GM23248 (cell line): ENCODE data around the gene SATB1. TPM values are rescaled to one million over a fixed set of nuclear protein-coding genes. Genes with fewer than 3 reads are reported as not detected.

Experiments used
- DNase-seq: peaks from one replicate; pipeline ENCODE4 v3.0.0-alpha.2; 2015
- H2AFZ ChIP-seq: fragments of 200-600 bp; sonication (generic); 2 replicates; pipeline ENCODE4 v1.6.1; 2016; ENCODE audit warnings: antibody characterized with exemption
- H3F3A ChIP-seq: fragments of 200-600 bp; sonication (generic); 2 replicates; pipeline ENCODE4 v1.6.1; 2016; ENCODE audit warnings: mild to moderate bottlenecking, antibody characterized with exemption, mixed run types; ENCODE audit not compliant: insufficient read depth
- H3K27ac ChIP-seq: fragments of 200-600 bp; sonication (generic); 2 replicates; pipeline ENCODE4 v1.5.1; 2016; ENCODE audit warnings: mild to moderate bottlenecking
- H3K27me3 ChIP-seq: fragments of 200-600 bp; sonication (generic); replicated peaks from 2 replicates; pipeline ENCODE4 v1.6.1; 2016; ENCODE audit warnings: mild to moderate bottlenecking; ENCODE audit not compliant: insufficient read depth
- H3K36me3 ChIP-seq: fragments of 200-600 bp; sonication (generic); 2 replicates; pipeline ENCODE4 v1.6.1; 2016; ENCODE audit warnings: low read depth, mild to moderate bottlenecking
- H3K4me1 ChIP-seq: fragments of 200-600 bp; sonication (generic); 2 replicates; pipeline ENCODE4 v1.6.1; 2016; ENCODE audit warnings: mild to moderate bottlenecking; ENCODE audit not compliant: insufficient read depth
- H3K4me2 ChIP-seq: fragments of 200-600 bp; sonication (generic); one replicate; pipeline ENCODE4 v1.6.1; 2016; ENCODE audit warnings: mild to moderate bottlenecking; ENCODE audit not compliant: unreplicated experiment
- H3K4me3 ChIP-seq: fragments of 200-600 bp; sonication (generic); 2 replicates; pipeline ENCODE4 v1.5.1; 2016; ENCODE audit warnings: mild to moderate bottlenecking
- H3K79me2 ChIP-seq: fragments of 200-600 bp; sonication (generic); 2 replicates; pipeline ENCODE4 v1.6.1; 2016; ENCODE audit warnings: mild to moderate bottlenecking; ENCODE audit not compliant: insufficient read depth
- H3K9ac ChIP-seq: fragments of 200-600 bp; sonication (generic); 2 replicates; pipeline ENCODE4 v1.6.1; 2016; ENCODE audit warnings: mild to moderate bottlenecking
- H3K9me2 ChIP-seq: fragments of 200-600 bp; sonication (generic); 2 replicates; pipeline ENCODE4 v1.6.1; 2016; ENCODE audit warnings: mixed run types, mild to moderate bottlenecking, moderate library complexity; ENCODE audit not compliant: insufficient read depth
- H3K9me3 ChIP-seq: fragments of 200-600 bp; sonication (generic); one replicate; pipeline ENCODE4 v1.6.1; 2017; ENCODE audit warnings: low read depth
- H4K20me1 ChIP-seq: fragments of 200-600 bp; sonication (generic); 2 replicates; pipeline ENCODE4 v1.6.0; 2016; ENCODE audit not compliant: insufficient read depth
- EZH2 ChIP-seq: fragments of 200-600 bp; sonication (generic); IDR thresholded peaks from 2 replicates; pipeline ENCODE4 v1.6.1; 2018; ENCODE audit warnings: antibody characterized with exemption, mild to moderate bottlenecking; ENCODE audit not compliant: insufficient read depth, poor library complexity, severe bottlenecking
- EZH2phosphoT487 ChIP-seq: fragments of 200-600 bp; sonication (generic); IDR thresholded peaks from 2 replicates; pipeline ENCODE4 v1.6.1; 2018; ENCODE audit warnings: antibody characterized with exemption, moderate library complexity, mild to moderate bottlenecking, low read depth; ENCODE audit not compliant: insufficient read depth
- WGBS, 2 experiments: methylation state at CpG; one replicate each; pipeline ENCODE4 v1.1.6; 2015 to 2017; ENCODE audit warnings: low lambda C conversion rate in 2 of 2, low coverage in 1 of 2; ENCODE audit errors: missing lambda C conversion rate in 2 of 2; 5-methylcytosine and 5-hydroxymethylcytosine counted together
- in situ Hi-C: fragments of 300-500 bp; cut with MboI; formaldehyde crosslinking; loops from 2 replicates; pipeline ENCODE4 v1.15.0; 2020
- polyA plus RNA-seq: library from polyadenylated mRNA; unstranded; fragments of >200 nt; fragmentation: Nextera tagmentation; extraction: Ambion mirVana; gene quantifications from 2 replicates; pipeline ENCODE4 v1.2.1, GENCODE V29; 2016
- total RNA-seq: library from RNA; depleted of rRNA; stranded (reverse); fragments of >200 nt; shearing (Covaris generic); gene quantifications from 2 replicates; pipeline ENCODE4 v1.2.3, GENCODE V29; 2014

SATB1 gene
- total and polyA plus RNA-seq, 2 experiments from 2014 or later = 5.7 to 12.0 TPM

GRCh38 chr3:18445401-18446148 lies 20.4 kb upstream of the SATB1 start:
- peaks cover 33% of the 10 kb centered on the region for H3K27me3 ChIP-seq
- in situ Hi-C loops = no loop called here
- H3K9ac ChIP-seq = no peak overlapping the region
- 10 to 12% methylated on average over 19 to 21 of the region's 33 CpGs for WGBS, 2 experiments
- no peaks in the 10 kb centered on the region for H3K79me2 ChIP-seq
- DNase-seq = no peak
- no peaks in the 10 kb centered on the region for H4K20me1 ChIP-seq
- H3K9me3 ChIP-seq = no peaks in the 10 kb centered on the region
- H3K27ac ChIP-seq = no peak overlapping the region
- no peaks in the 10 kb centered on the region for H3K36me3 ChIP-seq
- H3F3A ChIP-seq = peaks cover 5% of the 10 kb centered on the region; the same call in 1 of the 2 replicates
- TF ChIP-seq EZH2phosphoT487 (no peak), EZH2 (peak; percentile 43)
- peaks cover 6% of the 10 kb centered on the region for H3K4me1 ChIP-seq
- peak overlapping the region; percentile 73 for H3K4me3 ChIP-seq
- peak overlapping the region; percentile 80 for H3K4me2 ChIP-seq
- no peaks in the 10 kb centered on the region for H3K9me2 ChIP-seq
- peak overlapping the region; percentile 75 for H2AFZ ChIP-seq

DNA sequence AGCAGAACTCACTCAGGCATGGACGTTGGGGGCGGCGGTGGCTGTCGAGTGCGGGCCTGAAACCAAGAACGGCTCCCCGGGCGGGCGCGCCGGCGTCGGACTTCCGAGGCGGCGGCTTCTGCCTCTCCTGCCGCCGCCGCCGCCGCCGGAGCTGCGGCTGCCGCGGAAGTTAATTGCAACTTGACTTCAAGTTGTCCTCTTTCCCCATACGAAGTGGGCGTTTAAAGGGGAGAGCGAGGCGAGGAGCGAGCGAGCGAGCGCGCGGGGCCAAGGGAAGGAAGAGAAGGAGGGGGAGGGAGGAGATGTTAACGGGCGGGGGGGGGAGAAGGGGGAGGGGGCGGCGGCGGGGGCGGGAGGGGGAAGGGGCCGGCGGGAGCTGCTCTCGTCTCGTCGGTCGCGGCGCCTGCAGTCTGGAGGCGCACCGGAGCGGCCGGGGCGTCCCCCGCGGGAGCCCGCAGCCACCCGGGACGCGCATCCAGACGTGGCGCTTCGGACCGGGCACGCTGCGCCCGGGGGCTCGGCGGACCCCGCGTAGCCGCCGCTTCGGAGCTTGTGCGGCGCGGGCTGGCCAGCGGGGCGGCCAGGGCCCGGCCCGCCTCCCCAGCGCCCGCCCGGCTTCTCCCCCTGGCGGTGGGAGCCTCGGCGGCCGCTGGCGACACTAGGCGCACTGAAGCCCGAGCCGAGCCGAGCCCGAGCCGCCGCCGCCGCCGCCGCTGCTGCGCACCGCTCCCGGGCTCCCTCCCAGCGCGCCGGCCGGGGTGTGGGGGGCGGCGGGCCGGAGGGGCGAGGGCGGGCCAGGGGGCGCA lies 19.7 kb upstream of the SATB1 start:
- Histone ChIP-seq H3K4me3 (peak overlapping the region; percentile 73), H3K27me3 (peaks cover 33% of the 10 kb centered on the region)

GRCh38 chr3:18443665-18444594 lies 18.8 kb upstream of the SATB1 start:
- Histone ChIP-seq H3K79me2 (no peaks in the 10 kb centered on the region), H3K9ac (peak overlapping the region; percentile 23; the same call in 1 of the 2 replicates), H3K4me1 (peaks cover 19% of the 10 kb centered on the region), H2AFZ (peak overlapping the region; percentile 93), H3K9me3 (no peaks in the 10 kb centered on the region), H3K36me3 (no peaks in the 10 kb centered on the region), H3K9me2 (no peaks in the 10 kb centered on the region), H3K4me2 (peak overlapping the region; percentile 83), H4K20me1 (no peaks in the 10 kb centered on the region), H3K27ac (no peak overlapping the region), H3F3A (peaks cover 11% of the 10 kb centered on the region; the same call in 1 of the 2 replicates), H3K27me3 (peaks cover 33% of the 10 kb centered on the region), H3K4me3 (peak overlapping the region; percentile 73)
- 13 to 14% methylated on average over 55 to 56 of the region's 56 CpGs for WGBS, 2 experiments
- in situ Hi-C loops = no loop called here
- DNase-seq = peak; percentile 46
- TF ChIP-seq EZH2 = peak; percentile 71
- TF ChIP-seq EZH2phosphoT487 = no peak

More for the DNA sequence above, 19.7 kb upstream of the SATB1 start:
- 1 to 2% methylated on average over 39 to 93 of the region's 113 CpGs for WGBS, 2 experiments
- Histone ChIP-seq H3K9me2 (no peaks in the 10 kb centered on the region), H3K27ac (no peak overlapping the region), H3K36me3 (no peaks in the 10 kb centered on the region), H2AFZ (peak overlapping the region; percentile 93), H3K4me2 (peak overlapping the region; percentile 83), H3F3A (peaks cover 11% of the 10 kb centered on the region; the same call in 1 of the 2 replicates), H3K9ac (peak overlapping the region; percentile 23; the same call in 1 of the 2 replicates), H3K79me2 (no peaks in the 10 kb centered on the region), H3K9me3 (no peaks in the 10 kb centered on the region), H3K4me1 (peaks cover 14% of the 10 kb centered on the region), H4K20me1 (no peaks in the 10 kb centered on the region)
- TF ChIP-seq EZH2phosphoT487 = no peak
- TF ChIP-seq EZH2 = no peak
- in situ Hi-C loops = no loop called here
- peak; percentile 88 for DNase-seq
